ENCODE measurements around the gene TBC1D20.
"Not testable (repeated sequence)": the region's sequence is repeated elsewhere in the genome, so short reads cannot be mapped to it uniquely, and the experiment has no call there.

The TBC1D20 gene

DNA sequence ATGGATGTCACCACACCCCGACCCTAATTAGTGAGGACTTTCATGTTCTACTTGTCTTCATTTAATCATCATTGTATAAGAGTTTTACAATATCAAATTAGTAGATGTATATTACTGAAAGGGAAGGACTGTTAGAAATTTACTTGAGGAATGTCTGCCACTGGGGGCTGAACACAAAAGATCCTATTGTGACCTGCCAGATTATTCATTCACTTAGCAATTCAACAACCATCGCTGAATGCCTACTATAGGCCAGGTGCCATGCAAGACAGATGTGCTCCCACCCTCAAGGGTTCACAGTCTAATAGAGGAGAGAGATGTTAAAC, 62.2 kb downstream of the TBC1D20 start:
- DNase-seq = no peak

DNA sequence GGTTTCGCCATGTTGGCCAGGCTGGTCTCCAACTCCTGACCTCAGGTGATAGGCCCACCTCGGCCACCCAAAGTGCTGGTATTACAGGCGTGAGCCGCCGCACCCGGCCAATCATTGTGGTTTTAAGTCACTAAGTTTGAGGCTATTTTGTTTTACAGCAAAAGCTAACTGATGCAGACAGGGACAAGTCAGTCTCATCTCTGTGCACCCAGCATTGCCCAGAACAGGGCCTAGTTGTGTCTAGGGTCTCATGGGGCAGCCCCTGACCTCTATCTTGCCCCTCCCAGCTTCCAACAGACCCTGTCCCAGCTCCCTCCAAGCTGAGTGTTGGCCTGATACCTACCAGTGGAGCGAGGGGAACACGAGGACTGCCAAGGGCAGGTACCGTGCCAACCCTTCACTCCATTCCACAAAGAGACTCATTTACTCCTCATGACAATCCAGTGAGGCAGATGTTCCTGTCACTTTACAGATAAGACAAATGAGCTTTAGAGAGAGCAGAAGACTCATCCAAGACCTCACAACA, 63.1 kb downstream of the TBC1D20 start:
- no peak for DNase-seq

DNA sequence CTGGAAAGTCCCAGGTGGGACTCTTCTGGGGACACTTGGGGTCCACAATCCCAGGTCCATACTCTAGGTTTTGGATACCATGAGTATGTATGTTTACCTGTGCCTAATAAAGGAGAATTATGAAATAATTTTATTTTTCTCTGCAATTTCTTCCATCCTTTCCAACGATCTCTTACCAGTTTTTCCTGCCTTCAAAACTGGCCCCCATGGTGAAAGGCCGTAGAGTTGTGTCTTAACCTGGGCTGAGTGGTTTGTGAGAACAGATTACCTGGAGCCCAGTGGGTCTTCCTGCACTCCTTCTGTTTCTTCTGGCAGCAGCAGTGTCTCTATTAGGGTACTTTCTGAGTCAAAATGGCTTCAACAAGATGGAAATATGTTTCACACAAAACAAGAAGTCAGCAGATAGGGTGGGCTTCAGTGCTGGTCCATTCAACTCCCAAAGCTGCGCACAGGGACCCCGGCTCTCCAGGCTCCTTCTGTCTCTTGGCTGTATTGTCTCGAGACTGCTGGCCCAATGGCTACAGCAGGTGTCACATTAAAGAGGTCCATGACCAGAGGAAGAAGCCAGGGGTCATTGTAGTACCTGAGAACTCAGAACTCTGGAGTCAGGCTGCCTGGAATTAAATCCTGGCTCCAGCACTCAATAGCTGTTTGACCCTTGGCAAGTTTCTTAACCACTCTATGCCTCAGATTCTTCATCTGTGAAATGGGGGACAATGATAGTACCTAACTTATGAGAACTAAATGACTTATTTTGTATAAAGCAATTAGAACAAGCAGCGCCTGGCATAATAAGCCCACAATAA, 64.7 kb downstream of the TBC1D20 start:
- DNase-seq = no peak

DNA sequence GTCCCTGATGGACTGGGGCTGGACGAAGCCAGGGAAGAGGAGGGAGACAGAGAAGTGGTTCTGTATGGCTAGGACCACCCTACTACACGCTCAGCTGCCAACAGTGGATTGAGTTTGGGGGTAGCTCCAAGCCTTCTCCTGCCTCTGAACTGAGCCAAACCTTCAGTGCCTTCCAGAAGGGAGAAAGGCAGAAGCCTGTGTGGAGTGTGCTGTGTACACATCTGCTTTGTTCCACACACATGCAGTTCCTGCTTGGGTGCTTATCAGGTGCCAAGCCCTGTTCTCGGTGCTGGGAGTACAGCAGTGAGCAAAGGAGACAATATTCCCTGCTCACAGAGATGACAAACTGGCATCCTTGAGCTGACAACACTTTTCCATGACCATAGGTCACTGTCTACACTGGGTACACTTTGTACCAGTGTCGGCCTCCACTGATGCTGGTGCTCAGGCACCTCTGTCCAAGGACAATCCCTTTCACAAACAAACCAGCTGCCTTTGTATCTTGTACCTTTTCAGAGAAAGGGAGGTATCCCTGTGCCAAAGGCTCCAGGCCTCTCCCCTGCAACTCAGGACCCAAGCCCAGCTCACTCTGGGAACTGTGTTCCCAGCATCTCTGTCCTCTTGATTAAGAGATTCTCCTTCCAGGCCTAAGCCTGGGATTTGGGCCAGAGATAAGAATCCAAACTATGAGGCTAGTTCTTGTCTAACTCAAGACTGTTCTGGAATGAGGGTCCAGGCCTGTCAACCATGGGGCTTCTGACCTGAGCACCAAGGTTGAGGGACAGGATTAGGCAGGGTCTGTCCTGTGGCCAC, 65.5 kb downstream of the TBC1D20 start:
- DNase-seq = no peak

DNA sequence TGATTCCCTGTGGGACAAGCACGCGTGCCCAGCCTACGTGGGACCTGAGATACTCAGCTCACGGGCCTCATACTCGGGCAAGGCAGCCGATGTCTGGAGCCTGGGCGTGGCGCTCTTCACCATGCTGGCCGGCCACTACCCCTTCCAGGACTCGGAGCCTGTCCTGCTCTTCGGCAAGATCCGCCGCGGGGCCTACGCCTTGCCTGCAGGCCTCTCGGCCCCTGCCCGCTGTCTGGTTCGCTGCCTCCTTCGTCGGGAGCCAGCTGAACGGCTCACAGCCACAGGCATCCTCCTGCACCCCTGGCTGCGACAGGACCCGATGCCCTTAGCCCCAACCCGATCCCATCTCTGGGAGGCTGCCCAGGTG, 66.1 kb downstream of the TBC1D20 start:
- no peak for DNase-seq

DNA sequence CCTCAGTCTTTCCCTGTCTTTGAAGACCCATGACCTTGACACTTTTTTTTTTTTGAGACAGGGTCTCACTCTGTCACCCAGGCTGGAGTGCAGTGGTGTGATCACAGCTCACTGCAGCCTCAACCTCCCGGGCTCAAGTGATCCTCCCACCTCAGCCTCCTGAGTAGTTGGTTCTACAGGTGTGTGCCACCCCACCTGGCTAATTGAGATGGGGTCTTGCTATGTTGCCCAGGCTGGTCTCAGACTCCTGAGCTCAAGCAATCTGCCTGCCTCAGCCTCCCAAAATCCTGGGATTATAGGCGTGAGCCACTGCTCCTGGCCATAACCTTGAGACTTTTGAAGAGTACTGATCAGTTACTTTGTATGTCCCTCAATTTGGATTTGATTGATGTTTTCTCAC, 69.0 kb downstream of the TBC1D20 start:
- DNase-seq = not testable (repeated sequence)

DNA sequence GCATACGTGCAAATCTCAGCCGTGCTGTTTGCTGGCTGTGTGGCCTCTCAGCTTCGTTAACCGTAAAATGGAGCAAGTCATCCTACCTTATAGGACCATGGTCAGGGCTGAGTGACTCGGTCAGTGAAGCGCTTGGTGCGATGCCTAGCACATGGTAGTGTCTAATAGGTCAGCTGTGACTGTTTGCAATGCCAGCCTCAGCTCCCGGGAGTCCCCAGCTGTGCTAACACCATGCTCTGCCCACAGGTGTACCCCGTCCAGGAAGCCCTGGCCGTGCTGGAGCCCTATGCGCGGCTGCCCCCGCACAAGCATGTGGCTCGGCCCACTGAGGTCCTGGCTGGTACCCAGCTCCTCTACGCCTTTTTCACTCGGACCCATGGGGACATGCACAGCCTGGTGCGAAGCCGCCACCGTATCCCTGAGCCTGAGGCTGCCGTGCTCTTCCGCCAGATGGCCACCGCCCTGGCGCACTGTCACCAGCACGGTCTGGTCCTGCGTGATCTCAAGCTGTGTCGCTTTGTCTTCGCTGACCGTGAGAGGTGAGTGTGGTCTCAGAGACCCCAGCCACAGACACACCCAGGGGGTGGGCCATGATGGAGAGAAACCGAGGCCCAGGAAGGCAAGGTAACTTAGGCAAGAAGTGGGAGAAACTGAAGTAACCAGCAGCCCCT, 71.2 kb downstream of the TBC1D20 start:
- DNase-seq = no peak

DNA sequence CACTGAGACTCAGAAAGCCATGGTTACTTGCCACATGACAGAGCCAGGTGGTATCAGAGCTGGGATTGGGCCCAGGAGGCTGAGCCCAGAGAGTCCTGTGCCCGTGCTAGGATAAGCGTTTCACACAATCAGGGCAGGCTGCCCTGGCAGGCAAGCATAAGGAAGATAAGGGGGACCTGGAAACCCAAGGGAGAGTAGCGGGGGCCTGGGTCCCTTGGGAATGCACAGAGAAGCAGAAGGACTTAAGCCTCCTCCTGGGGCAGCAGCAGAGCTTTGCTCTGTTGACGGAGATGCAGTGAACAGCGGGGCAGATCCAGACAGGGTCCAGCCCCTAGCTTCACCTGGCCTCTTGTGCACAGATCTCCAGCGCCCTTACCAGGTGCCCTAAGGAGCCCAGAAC, 73.1 kb downstream of the TBC1D20 start:
- DNase-seq = no peak

DNA sequence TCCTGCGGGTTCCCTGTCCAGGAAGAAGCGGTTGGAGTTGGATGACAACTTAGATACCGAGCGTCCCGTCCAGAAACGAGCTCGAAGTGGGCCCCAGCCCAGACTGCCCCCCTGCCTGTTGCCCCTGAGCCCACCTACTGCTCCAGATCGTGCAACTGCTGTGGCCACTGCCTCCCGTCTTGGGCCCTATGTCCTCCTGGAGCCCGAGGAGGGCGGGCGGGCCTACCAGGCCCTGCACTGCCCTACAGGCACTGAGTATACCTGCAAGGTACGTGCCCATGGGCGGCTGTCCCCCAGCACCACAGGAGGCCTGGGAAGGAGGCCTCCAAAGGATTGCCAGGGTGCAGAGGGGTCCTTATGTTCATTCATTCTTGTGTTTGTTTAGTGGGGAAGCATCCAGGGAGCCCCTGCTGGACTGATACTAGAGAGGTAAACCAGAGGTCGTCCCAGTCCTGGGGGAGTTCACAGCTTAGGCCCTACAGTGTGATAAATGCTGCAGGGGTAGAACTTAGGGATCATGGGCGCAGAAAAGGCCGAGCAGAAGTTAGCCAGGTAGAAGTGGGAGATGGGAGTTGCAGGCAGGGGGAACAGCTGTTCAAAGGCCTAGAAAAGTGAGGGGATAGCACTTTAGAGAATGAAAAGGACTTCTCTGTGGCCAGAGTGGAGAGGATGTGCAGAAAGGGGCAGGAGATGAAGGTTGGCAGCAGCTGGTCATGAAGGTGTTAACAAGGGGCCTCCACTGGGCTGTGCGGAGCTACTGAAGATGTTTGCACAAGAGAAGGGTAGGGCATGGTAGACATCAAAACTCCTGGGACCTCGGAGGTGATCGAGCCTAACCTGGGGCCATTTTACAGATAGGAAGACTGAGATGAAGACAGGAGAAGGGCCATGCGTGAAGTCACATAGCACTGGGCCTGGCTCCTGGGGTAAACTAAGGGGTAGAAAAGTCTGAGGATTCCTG, 74.0 kb downstream of the TBC1D20 start:
- DNase-seq = no peak

DNA sequence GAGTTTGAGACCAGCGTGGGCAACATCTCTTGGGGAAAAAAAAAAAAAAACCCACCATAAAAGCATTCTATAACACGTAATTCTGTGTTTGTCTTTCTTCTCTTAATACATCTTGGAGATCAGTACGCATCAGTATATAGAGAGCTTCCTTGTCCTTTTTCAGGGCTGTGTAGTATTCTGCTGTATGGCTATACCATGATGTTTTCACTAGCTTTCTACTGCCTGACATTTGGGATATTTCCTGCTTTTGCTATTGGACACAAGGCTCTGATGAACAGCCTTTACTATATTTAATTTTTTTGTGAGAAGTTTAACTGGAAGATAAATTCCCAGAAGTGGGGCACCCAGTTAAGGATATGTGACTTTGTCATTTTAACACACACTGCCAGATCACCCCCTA, 74.8 kb downstream of the TBC1D20 start:
- no peak for DNase-seq

DNA sequence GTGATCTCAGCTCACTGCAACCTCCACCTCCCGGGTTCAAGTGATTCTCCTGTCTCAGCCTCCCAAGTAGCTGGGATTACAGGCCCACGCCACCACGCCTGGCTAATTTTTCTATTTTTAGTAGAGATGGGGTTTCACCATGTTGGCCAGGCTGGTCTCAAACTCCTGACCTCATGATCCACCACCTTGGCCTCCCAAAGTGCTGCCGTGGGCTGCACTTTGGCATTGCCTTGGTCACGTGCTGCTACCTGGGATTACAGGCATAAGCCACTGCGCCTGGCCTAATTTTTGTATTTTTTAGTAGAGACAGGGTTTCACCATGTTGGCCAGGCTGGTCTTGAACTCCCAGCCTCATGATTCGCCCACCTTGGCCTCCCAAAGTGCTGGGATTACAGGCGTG, 75.7 kb downstream of the TBC1D20 start:
- DNase-seq = not testable (repeated sequence)
